NT2/D1 (cell line): ENCODE data around the gene IL18BP.

Experiments
- YY1 ChIP-seq: IDR thresholded peaks from 2 replicates; pipeline ENCODE4 v1.6.1; 2011; ENCODE audit not compliant: insufficient read length, insufficient read depth
- ZNF274 ChIP-seq: IDR thresholded peaks from 2 replicates; pipeline ENCODE4 v1.6.1; 2011; ENCODE audit warnings: mild to moderate bottlenecking, low read depth, low read length

- TF ChIP-seq ZNF274 (no peak), YY1 (no peak)
Observed at GRCh38 chr11:71963468-71963867, 35.2 kb upstream of the IL18BP start.
